D341Med (cell line): ENCODE measurements around the gene ERICH6.
"Not testable (repeated sequence)": the region's sequence is repeated elsewhere in the genome, so short reads cannot be mapped to it uniquely, and the experiment has no call there.

ENCODE experiments used
- DNase-seq: peaks from one replicate; pipeline ENCODE4 v3.0.0; 2012; ENCODE audit warnings: low spot score

ERICH6 gene

DNA sequence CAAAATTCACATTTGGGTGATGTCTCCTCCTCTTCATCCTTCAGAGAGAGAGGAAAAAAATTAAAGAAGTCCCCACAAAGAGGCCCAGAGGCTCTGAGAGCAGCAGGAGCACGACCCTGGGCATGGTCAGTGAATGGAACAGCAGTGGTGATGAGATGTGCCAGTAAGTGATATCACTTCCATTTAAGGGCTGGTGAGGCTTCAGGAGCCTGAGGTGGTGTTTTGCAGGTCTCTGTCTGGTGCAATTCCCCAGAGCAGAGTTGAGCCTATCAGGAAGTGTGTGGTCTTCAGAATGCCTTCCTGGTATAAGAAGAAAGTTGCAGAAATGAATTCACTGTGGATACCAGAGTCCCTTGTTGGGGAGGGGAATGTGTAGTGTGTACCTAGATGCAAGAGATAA lies 21.4 kb downstream of the ERICH6 start:
- DNase-seq: no peak

DNA sequence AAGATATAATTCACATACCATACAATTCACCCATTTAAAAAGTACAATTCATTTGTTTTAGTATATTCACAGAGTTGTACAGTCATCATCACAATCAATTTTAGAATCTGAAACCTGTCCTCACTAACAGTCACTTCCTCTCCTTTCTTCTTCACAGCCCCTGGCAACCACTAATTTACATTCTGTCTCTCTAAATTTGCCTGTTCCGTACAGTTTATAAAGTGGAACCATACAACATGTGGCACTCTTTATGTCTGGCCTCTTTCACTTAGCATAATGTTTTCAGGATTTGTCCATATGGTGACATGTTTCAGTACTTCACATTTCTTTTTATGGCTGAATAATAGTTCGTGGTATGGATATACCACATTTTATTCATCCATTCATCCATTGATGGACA lies 22.7 kb downstream of the ERICH6 start:
- no peak for DNase-seq

DNA sequence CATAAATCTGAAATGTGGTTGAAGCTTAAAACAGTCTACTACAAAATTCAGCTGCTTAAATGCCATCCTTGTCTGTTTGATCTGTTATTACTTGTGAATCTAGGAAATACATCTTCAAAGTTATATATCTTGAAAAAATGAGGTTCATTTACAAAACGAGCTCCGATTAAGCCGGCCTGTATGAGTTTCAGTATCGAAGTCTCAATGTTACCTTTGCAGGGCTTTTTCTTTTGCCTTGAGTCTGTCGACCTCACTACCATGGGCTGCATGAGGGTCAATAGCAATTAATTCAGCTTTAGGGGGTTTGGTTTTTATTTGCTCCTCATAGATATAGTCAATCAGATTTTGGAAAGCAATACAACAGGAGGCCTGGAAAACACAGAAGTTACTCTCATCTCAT lies 23.2 kb downstream of the ERICH6 start:
- DNase-seq: no peak

DNA sequence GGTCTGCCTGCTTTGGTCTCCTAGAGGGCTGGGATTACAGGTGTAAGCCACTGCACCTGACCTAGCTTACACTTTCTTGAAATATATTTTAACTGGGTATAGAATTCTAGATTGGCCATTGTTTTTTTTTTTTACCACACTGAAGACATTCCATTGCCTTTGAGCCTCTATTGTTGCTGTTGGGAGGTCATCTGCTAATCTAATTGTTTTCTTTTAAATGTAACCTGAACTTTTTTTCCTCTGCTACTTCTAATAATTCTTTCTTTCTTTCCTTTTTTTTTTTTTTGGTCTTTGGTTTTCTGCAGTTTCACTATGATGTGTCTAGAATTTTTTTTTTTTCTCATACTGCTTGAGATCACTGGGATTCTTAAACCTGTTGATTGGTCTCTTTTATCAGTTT lies 28.1 kb downstream of the ERICH6 start:
- DNase-seq: no peak

DNA sequence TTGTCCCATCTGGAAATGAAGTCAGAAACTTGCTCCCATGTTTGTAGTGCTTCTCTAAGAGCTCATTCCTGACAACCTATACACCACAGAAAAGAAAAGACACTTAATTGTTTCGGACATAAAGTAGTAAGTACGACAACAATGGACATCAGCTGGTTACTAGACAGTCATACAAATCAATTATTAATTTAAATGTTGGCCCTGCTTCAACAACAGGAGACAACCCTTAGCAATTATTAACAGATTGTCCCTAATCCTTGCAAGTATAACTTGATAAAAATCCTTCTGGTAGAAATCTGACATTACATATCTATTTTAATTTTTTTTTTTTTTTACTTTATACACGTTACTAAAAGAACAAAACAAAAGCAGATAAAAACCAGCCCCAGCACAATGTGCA lies 29.8 kb downstream of the ERICH6 start:
- DNase-seq: no peak

DNA sequence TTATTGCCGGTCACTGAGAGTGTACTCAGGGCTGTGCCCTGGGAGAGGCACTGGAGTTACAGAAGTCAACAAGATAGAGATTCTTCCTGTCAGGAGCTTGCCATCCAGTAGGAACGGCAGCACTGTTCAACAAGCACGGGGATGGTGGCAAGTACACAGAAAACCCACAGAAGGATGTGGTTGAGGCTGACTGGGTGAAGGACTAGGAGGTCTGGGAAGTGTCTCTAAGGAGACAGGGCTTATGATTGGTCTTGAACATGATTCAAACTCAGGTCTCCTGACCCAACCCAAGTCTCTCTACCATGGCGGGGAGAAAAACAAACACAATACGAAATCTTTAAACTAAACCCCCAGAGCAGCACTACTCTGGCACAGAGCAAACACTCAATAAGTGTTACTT lies 37.6 kb downstream of the ERICH6 start:
- no peak for DNase-seq

DNA sequence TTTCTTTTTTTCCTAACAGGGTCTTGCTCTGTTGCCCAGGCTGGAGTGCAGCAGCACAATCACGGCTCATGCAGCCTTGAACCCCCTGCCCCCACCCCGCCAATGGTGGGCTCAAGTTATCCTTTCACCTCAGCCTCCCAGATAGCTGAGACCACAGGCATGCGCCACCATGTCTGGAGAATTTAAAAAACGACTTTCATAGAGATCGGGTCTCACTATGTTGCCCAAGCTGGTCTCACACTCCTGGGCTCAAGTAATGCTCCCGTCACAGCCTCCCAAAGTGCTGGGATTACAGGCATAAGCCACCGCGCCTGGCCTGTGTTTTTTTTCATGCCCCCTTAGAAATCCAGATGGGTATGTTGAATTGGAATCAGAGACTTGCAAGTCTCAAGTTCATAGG lies 40.3 kb downstream of the ERICH6 start:
- DNase-seq: no peak

DNA sequence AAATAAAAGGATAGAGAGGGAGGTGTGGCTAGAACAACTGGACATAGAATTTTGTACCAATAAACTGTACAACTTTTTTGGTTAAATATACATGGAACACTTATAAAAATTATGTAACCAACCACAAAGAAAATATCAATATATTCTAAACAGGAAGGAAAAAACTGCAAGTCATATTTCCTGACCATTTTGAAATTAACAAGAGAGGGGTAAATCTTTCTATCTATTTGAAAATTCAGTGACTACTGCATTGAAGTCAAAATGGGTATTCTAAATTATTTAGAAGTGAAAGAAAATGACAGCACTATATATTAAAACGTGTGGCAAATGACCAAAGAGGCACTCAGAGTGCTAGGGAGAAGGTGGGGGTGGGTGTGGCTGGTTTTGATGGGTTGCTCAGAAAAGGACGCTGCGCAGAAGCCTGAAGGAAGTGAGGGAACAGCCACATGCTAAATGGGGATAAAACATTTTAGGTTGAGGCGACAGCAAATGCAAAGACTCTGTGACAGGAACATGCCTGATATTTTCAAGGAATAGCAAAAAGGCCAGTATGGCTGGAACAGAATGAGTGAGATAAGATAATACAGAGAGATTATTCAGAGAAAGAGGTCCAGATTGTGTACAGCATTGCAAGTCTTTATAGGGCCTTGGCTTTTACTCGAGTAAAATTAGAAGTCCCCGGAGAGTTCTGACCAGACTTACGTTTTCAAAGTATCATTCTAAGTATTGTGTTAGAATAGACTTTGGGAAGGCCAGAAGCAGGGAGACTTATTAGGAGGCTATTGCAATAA lies 41.1 kb downstream of the ERICH6 start:
- no peak for DNase-seq

DNA sequence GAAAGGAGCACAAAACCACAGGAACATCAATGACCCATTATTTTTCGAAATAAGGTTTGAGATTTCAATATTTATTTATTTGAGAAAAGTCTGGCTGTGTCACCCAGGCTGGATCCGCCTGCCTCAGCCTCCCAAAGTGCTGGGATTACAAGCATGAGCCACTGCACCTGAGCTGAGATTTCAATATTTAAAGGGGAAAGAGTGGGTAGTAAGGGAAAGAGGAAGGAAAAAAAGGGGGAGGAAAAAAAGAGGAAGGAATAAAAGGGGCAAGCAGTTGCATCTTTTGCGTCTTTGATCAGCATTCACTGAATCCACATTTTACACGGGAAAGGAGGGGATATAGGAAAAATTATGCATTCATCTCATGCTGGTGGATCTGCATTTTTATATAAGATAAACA lies 47.4 kb downstream of the ERICH6 start:
- no peak for DNase-seq

DNA sequence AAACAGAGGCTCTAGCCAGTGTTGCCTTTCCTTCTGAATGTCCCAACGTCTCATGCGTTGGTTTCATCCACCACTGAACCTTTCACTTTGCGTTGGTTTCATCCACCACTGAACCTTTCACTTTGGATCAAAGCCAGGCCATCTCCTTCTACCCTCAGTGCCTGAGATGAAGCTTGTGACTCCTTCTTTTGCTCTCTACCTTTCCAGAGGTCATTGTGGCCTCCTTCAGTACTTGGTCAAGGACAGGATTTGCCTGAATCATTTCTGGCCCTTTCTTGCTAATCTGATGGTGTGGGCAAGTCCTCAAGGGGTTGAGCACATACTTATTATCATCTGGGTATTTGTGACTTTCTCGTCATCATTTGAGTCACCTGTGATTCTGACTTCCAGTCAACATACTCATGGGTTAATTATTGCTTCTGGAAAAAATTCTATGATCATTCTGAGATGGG lies 50.6 kb downstream of the ERICH6 start:
- DNase-seq: no peak

DNA sequence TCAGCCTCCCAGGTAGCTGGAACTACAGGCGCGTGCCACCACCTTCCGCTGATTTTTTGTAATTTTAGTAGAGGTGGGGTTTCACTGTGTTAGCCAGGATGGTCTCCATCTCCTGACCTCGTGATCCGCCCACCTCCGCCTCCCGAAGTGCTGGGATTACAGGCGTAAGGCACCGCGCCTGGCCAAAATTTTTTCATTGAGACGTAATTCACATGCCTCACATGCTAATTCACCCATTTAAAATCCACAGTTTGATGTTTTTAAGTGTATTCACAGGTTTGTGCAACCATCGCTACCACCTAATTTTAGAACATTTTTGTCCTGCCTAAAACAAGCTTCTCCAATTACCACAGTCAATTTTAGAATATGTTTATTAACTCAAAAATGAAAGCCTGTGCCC lies 63.5 kb downstream of the ERICH6 start:
- no peak for DNase-seq

DNA sequence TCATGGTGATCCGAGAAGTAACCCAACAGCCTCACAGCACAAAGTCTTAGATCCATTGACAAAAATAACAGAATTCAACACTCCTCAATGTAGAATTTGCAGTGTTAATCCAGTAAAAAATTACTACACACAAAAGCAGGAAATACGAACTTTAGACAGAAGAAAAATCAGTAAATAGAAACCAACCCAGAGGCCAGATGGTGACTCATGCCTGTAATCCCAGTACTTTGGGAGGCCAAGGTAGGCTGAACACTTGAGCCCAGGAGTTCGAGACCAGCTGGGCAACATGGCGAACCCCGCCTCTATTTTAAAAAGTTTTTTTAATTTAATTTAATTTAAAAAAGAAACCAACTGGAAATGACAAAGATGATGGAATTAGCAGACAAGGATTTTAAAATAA lies 64.5 kb downstream of the ERICH6 start:
- DNase-seq: no peak

DNA sequence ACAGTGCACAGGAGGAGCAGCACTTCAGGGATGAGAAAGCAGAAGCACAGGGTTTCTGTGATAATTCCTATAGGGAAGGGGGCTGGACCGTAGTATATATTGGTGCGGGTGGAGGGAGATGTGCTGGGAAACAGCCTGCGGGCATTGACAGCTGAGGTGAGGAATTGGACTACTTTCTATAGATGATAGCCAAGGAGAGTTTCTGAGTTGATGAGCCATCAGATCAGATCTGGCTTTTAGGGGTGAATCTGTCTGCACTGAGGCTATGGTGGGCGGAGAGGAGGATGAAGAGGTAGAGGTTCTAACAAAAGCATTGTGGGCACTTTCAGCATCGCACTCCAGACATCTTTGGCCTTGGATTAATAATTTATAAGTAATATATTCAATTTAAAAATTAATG lies 67.5 kb downstream of the ERICH6 start:
- no peak for DNase-seq

DNA sequence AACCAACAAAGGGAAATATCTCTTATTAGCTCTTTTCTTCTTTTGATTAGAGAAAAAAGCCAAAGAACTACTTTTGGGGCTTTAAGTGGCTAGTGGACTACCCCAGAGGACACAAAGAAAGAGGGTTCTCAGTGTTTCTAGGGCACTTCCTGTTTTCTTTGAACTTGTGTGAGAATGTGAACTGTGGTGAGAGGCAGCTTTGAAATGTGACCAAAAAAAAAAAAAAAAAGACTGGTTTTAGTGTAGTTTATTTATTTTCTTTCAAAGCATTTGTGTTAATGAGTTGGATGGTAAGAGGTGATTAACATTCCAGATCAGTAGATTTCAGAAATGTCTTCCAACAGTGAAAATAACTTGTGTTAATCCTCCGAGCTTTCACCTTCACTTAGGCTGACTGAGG lies 68.2 kb downstream of the ERICH6 start:
- no peak for DNase-seq

DNA sequence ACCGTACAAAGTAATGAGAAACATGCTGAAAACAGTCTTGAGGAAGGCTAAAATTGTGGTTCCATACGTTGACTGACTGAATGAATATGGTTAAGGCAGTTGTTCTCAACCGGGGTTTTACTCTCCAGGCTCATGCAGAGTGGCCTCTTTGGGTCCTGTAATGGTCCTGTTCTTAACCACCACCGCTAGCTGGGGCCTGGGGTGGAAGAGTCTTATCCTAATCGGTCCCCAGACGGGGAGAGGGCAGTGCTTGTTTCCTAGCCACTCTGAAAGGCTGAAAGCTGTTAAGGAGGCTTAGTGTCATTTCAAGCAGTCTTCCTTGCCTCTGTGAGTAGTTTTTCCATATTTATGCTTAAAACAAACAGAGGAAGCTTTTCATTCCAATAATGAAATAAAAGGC lies 68.6 kb downstream of the ERICH6 start:
- DNase-seq: peak; percentile 24

DNA sequence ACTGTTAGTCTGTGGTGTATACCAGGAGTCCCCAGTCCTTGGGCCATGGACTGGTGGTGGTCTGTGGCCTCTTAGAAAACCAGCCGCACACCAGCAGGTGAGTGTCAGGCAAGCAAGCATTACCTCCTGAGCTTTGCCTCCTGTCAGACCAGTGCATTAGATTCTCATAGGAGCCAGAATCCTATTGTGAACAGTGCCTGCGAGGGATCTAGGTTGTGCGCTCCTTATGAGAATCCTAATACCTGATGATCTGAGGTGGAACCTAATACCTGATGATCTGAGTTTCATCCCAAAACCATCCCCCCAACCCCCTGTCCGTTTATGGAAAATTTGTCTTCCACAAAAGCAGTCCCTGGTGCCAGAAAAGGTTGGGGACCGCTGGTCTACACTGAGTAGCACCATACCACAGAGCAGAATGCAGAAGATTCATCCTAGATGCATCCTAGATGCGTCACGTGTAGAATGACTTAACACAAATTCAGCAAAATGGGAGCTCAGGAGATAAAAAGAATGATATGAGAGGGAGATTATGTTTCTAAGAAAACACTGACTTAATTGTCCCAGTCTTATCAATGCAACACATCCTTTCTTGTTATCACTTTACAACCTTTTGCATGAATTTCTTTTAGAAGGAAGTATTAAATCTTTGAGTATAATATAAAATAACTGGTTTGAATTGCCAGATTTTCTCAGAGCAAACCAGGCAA lies 72.1 kb downstream of the ERICH6 start:
- DNase-seq: no peak

DNA sequence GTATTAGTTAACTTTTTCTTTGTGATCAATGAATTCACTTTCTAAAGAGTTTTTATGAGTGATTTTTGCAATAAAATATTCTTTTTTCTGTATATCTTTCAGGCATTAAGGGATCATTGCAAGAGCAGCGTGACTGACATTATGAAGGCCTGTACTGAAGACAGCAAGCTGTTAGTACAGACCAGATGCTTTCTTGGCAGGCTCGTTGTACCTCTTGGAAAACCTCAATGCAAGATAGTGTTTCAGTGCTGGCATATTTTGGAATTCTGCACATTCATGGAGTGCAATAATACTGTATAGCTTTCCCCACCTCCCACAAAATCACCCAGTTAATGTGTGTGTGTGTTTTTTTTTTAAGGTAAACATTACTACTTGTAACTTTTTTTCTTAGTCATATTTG lies 76.2 kb downstream of the ERICH6 start:
- no peak for DNase-seq

DNA sequence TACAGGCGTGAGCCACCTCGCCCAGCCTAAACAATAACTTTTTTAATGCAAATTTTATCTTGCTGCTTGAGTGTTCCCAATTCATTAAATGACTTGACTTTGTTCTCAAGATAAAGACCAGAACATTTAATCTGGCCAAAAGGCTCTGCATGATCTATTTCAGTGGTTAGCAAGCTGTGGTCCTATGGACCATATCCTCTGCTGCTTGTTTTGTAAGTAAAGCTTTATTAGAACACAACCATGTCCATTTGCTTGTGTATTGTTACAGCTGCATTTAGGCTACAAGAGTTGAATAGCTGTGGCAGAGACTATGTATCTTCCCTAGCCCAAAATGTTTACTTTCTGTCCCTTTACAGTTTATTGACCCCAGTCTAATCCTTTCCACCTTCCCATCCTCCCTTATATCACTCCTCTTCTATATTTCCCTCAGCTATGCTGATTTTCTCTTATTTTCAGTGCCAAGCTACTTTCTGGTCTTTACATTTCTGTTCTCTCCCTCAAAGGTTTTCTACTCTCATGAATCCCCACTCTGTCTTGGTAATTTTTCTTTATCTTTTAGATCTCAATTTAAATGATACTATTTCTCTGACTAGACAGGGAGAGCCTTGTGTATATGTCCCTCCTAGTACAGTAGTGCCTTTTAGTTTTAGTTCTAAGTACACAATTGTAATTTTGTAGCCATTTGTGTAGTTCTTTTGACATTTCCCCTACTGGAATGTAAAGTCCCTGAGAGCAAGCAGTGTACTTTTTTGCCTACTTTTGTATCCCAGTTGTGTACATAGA lies 77.4 kb downstream of the ERICH6 start:
- DNase-seq: no peak

DNA sequence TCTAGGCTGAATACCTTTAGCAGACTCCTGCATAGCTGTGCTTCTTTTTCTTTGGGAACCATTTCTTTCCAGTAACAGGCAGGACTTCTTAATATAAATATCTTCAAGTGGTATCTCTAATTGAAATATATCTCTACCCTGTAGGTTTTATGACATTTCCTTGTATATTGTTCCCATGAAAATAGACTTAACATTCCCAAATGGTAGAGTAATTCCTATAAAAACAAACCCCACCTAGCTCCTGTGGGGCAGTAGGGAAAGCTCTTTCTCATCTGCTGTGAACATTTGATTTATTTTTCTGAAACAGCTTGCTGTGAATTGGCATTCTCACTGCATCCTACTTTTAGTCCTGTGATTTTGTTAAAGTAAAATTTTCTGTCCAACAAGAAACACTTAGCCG lies 79.8 kb downstream of the ERICH6 start:
- no peak for DNase-seq

DNA sequence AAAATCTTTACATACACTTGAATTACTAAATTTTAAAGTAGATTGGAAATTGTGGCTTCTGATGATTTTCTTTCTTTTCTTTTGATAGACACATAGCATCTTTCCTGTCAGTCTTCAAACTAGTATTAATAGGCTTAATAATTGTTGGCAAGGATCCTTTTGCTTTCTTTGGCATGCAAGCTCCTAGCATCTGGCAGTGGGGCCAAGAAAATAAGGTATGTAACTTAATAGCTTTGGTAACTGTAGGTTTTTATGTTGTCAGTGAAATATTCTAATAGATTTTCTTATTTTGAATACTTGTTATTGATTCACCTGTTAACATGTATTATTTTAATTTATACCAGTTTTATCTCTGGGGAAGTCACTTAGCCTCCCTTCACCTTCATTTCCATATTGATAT lies 80.8 kb downstream of the ERICH6 start:
- DNase-seq: not testable (repeated sequence)

DNA sequence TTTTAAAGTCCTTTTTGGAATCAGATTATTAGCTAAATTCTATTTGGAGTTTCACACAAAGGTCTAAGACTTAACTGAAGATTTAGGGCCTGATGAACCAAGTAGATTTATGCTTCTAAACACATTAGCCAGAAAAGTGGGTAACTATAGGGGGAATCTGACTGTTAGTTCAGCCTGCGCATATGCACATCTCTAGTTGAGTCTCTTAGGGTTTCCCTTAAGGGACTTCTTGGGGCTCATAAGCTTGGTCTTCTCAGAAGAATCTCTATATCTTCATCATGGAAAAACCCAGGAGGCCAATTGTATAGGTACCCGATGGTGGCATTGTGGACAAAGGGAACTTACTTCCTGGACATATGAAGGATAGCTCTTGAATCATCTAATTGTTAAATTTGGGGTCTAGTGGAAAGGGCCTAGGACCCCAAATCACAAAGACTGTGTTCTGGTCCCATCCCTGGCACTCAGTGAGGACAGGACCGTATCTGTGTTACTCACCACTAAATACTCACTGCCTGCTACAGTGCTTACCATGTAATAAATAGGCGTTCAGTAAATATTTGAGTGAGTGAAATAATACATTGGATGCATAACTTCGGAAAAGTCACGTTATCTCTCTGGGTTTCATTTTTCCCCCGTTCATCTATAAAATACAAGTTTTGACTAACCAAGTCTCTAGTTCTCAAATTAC lies 83.6 kb downstream of the ERICH6 start:
- DNase-seq: no peak

DNA sequence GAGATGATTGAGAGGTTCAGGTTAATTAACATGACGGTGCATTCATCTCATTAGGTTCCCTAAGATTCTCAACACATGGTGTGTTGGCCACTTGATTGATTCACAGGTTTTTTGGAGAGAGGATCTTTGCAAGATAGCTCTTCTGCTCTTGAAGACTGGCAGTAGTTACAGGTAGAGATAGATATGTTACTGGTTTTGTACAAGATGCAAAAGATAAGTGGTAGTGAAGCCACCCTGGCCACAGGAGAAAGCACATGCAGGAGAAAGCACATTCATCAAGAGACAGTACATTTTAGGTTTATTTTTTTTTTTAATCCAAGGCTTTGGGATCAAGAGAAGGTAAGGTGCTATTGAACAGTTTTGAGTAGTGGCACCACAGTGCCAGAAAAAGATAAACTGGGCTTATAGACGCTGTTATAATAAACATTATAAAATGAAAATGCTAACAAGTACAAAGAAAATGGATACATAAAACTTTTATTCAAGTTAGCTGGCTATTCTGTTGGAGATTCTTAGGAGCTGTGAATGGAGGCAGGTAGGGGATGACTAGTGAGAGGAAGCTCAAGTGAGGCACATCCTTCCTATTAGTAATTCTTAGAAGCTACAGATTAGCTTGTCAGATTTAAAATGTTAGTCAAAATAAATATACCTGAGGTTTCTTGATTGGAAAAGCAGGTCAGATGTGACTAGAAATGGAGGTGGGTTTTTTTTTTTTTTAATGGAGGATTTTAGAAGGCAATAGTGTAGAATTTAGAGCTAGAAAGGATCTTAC lies 89.8 kb downstream of the ERICH6 start:
- DNase-seq: no peak
